GM18499 (cell line): ENCODE measurements around the gene MB.
"Not testable (repeated sequence)": the region's sequence is repeated elsewhere in the genome, so short reads cannot be mapped to it uniquely, and the experiment has no call there.

ENCODE experiments used
- ATAC-seq: cut with Tn5 transposase; IDR thresholded peaks from one replicate; pipeline ENCODE4 v1.9.1; 2021; ENCODE audit warnings: moderate number of reproducible peaks; ENCODE audit not compliant: insufficient read depth, unreplicated experiment

Gene MB

DNA sequence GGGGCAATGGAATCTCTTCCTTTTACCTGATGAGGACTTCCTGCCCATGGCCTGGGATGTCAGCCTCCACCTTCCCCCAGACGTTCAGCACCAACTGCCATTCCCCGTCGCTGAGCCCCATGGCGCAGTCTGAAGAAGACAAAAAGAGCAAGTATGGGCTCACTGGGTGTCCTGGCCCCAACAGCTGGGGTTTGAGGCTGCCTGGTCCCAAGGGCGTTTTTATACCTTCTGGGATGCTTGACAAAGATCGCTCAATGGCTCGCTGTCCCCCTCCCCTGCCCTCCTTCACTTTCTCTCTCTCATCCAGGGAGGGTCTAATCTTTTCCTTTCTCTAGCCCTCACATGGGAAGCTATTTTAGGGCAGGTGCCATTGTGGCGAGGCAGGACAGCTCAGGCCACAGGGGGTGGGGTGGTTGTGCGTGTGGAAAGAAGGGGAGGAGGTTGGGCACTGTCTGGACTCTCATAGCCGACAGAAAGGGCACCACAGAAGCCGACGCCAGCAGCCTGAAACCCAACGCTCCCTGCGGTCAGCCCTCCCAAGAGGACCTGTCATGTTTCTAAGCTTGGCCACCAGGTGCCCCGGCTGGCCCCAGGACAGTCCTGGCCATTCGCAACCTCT, at the start of gene MB:
Gene MB, minus strand, starts transcription at position 193 of the 619 bp plus-strand sequence. Its CDS starts 72 bp downstream, at position 121.
- ATAC-seq = no peak

DNA sequence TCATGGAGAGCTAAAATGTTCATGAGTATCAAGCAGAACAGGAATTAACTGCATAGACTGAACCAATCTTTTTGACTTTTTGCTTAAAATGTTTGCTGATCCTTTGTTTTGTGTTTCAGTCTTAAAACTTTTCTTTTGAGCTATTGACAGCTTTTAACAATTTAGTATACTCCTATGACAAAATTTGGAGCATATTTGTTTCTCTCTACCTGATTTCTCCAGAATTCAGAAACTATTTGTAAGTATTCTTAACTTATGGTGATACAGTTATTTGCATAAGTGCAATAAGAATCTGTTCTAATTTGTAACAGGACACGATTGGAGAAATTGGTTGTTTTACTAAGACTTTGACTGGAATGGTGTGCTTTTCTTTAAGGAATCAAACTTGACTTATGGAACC, 49.6 kb upstream of the MB start:
- not testable (repeated sequence) for ATAC-seq

- ATAC-seq = no peak
These were observed 47.9 kb upstream of the MB start for GRCh38 chr22:35664955-35665587.

- no peak for ATAC-seq
These were observed 46.2 kb upstream of the MB start for GRCh38 chr22:35663371-35663770.

DNA sequence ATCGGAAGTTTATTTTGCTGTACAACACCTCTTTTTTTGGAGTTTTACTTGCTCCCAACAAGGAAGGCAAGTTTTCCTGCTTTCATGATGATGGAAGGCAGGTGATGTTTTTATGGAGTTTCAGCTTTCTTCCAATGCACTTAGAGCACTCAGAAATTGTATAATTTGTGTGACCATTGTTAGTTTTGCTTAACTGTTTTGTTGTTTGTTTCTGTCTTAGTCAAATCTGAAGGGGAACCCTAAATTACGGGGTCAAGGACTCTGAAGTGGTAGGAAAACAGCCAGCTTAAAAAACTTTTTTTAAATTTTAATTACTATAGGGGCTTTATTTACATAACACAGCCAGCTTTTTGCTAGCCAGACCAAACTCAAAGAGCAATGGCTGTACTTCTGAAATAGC, 45.8 kb upstream of the MB start:
- no peak for ATAC-seq

GRCh38 chr22:35661464-35661863, 44.3 kb upstream of the MB start:
- no peak for ATAC-seq

DNA sequence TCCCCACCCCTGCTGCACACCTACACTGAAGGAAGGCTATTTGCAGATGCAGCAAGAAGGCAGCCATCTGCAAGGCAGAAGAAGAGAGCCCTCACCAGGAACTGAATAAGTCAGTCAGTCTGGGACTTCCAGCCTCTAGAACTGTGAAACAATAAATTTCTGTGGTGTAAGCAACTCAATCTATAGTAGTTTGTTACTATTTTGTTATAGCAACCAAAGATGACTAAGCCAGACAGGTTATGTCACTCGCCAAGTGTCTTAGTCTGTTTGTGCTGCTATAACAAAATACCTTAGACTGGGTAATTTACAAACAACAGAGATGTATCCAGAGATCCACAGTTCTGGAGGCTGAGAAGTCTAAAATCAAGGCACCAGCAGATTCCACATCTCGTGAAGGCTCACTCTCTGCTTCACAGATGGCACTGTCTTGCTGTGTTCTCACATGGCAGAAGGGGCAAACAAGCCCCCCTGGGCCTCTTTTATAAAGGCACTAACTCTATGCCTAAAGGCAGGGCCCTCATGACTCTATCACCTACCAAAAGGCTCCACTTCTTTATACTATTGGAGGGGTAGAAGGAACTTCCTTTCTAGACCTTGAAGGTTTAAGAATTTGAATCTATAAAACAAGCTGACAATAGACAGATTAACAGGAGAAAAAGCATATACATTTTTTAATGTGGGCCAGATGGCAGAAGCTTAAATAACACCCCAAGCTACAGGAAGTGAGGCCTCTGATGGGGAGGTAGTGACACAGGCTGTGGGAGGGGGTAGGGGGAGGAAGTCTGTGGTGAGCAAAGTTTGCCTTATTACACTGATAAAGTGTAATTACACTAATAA, 43.4 kb upstream of the MB start:
- no peak for ATAC-seq

DNA sequence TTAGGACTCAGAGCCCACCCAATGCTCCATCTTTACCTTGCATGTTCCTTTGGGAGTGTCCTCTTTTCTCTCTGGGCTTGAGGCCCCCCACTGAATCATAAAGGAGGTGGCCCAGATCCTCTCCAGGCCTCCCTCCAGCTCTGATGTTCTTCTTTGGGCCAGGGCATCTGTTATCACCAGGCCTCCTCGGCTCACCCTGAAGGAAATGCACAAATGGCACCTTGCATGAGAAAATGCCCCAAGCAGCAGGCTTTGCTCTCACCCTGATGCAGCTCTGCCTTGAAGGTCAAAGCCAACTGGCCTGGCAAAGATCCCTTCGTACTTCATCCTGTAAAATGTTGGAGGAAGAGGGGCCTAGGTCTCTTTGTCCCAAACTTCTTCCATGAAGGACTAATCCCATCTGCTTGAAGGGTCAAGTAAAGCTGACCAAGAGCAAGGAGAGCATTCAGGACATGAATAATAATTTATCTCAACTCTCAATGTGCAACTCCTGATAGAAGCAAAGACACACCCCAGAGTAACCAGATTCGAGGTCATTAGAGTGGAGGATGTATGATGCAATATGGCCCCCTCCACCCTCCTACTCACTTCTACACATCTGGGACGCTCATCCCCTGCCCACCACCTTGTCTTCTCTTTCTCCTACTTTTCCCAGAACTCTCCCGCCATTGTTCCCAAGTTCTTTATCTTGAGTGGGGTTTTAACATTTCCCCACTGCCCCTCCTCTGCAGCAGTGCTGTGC, 40.6 kb upstream of the MB start:
- no peak for ATAC-seq

GRCh38 chr22:35656284-35656752, 39.2 kb upstream of the MB start:
- no peak for ATAC-seq

GRCh38 chr22:35653824-35654223, 36.7 kb upstream of the MB start:
- no peak for ATAC-seq

DNA sequence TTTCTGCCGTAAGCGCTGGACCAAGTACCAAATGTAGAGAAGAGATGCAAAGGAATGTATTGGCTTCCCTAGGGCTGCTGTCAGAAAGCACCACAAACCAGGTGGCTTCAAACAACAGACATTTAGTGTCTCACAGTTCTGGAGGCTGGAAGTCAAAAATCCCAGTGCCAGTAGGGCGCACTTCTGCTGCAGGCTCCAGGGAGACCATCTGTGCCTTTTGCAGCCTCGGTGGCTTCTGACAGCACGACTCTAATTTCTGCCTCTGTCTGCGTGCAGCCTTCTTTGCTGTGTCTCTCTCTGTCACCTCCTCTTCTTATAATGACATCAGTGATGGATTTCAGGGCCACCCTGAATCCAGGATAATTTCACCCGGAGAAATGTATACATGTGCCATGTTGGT, 34.0 kb upstream of the MB start:
- ATAC-seq = no peak

- no peak for ATAC-seq
These were observed 32.6 kb upstream of the MB start for GRCh38 chr22:35649636-35650250.

GRCh38 chr22:35649026-35649553, 32.0 kb upstream of the MB start:
- ATAC-seq = no peak

DNA sequence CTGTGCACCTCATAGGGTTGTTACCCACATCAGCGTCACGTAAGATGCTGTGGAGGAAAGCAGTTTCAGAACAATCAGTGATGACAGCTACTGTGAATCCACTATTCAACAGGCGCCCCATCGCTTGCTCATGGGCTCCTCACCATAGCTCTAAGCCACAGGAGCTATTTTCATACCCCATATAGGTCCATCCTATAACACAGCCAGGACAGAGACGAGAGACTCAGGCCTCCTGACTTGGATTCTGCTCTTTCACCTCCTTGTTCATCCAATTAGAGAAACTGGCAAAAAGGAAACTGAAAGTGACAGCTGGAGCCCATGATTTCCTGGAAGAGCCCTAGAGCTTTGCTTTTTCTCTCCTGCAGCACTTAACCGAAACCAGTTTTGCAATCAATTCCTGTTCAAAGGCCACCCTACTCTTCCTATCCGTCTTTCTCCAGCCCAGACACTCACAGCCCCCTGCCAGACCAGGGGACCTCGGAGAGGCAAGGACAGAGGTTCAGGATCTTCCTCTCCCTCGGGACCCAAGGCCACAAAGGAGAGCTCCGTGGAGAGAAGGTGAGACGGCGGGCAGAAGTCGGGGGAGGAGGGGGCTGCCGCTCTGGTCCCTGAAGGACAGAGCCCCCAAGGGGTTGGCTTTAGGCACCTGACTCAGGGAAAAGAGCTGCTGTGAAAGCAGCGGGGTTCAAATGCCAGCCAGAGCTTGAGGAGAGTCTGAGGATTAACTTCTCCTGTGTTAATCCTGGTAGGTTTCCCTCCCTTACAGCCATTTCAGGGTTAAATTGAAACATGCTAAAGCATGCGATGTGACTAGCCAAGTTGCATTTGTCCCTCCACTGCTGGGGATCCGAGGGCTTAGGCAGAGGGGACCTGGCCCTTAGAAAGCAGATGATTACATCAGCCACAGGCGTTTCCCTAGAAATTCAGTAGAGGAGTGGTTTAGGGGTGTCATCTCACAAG, 31.2 kb upstream of the MB start, which contains the start of gene APOL6:
Gene APOL6, plus strand, starts transcription at position 381 of the 960 bp plus-strand sequence. CDS start 7,980 bp downstream, outside the sequence.
- no peak for ATAC-seq

GRCh38 chr22:35645646-35646045, 28.5 kb upstream of the MB start:
- no peak for ATAC-seq

DNA sequence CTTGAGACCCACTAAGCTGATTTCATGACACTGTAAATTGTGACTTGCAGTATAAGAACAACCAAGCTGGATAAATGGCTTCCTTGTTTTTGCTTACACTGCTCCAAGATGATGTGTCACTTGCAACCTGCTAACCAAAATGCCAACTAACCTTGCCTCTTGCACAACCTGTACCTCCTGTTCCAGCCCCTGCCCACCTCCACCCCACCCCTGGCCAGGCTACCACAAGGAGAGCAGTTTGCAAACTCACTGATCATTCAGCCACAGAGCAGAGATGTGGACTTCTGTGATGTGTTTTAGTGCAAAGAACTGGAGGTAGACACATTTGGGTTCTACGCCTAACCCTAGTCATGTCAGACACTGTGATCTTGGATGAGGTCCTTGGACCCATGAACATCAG, 26.9 kb upstream of the MB start:
- no peak for ATAC-seq

DNA sequence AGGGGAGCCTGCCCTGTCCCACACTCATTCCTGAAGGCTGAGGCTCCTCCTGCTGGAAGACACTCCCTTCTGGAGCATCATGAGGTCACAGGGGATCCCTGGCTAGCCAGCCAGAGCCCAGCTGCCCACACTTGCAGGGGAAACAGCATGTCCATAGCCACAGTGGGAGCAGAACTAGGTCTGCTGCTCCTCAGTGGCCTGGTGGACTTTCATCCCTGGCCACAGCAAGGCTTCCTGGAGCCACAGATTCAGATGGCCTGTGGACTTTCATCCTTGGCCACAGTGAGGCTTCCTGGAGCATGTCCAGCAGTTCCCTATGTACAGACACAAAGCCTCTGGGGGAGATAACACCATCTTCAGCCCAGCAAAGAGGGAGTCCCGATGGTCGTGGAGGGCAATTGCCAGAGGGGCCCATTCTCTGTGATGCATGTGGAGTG, 25.2 kb upstream of the MB start:
- no peak for ATAC-seq

GRCh38 chr22:35641494-35642120, 24.5 kb upstream of the MB start:
- ATAC-seq = no peak
